Stimulated activated CD4-positive, alpha-beta T cell treated with anti-CD3 and anti-CD28 coated beads, Interleukin-2, amount 100 ng/mL, for 4 hours (primary cell): ENCODE data around the gene ZNF93.
"Not testable (repeated sequence)": the region's sequence is repeated elsewhere in the genome, so short reads cannot be mapped to it uniquely, and the experiment has no call there.

Source experiments
- DNase-seq: peaks from one replicate; pipeline ENCODE4 v3.0.0-alpha.2; 2020; ENCODE audit warnings: low read depth

The ZNF93 gene

DNA sequence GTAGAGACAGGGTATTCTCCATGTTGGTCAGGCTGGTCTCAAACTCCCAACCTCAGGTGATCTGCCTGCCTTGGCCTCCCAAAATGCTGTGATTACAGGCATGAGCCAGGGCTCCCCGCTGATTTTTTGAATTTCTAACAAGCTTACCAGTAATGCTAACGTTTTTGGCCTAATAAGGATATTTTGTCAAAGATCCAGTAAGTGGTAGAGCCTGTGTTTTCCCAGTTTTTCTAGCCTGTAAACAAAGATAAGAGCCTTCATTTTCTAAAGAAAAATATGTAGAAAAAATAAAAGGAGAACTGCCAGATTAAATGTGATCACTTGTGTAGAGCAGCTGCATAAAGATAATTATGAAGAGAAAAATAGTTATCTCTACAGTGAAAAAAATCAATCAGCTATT, 37.7 kb downstream of the ZNF93 start:
- no peak for DNase-seq

DNA sequence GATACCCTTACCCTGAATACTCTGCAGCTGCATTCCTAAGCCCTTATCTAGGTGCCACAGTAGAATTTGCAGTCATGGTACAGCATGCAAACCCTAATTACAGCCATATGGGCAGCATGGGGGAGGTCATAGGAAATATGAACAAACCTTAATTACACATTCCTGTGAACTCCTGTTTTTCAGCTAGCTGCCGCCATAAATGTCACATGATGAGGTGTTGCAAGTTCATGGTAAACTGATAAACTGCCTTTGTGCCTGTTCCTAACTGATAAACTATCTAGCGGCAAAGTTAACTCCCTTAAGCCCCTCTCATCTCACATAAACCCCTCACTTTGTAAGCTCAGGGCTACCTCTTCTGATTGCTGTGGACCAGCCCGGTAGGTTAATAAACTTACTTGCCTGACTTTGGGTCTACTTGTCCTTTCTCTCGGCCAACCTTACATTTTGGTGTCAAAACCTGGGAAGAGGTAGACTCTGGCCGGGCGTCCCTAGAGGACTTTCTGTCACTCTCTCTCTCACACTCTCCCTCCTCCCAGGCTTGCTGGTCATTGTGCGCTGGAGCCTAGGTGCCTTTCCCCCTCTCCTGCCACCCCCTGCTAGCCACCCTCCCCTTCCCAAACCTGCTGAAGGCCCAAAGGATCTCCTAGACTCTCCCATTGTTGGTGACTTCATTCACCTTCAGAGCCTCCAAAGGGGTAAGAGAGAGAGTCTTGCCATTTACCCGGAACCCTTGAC, 43.3 kb downstream of the ZNF93 start:
- no peak for DNase-seq

DNA sequence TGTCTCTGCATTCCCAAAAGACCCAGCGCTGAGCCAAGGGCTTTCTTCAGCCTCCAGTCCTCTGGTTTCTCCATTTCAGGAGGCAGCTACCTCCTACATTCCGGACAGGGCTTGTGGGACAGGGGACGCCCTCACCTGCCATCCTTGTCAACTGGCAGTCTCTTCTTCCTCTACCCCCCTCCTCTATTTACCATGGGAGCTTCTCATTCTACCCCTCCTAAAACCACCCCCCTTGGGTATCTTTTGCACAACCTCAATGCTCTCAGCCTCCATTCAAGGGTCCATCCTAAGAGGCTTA, 43.8 kb downstream of the ZNF93 start:
- no peak for DNase-seq

DNA sequence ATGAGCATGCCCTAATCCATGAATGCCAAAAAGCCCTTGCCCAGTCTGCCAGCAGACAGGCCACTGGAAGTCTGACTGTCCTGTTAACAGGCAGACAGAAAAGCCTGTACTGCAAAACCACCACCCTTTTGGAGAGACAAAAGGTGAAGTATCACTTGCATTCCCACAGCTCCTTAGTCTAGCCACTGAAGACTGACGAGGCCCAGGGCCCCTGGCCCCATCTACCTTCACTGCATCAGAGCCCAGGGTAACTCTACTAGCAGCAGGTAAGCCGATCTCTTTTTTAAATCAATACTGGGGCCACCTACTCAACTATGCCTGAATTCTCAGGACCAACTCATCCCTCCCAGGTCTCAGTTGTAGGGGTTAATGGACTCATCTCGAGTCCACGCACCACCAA, 45.5 kb downstream of the ZNF93 start:
- no peak for DNase-seq

DNA sequence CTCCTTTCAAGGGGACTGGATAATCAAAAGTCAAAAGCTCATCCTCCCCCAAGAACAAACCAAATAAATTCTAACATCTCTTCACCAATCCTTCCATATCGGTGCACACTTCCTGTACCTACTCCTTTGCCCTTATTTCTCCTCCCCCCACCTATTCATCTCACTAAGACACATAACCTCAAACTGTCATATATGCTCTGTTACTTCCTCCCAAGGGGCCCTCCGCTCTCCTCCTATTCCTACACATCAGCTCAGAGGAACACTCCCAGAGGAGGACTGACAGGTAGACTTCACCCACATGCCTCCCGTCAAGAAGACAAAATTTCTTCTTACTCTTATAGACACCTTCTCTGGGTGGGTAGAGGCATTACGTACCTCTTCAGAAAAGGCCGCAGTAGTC, 48.1 kb downstream of the ZNF93 start:
- DNase-seq, result no peak

DNA sequence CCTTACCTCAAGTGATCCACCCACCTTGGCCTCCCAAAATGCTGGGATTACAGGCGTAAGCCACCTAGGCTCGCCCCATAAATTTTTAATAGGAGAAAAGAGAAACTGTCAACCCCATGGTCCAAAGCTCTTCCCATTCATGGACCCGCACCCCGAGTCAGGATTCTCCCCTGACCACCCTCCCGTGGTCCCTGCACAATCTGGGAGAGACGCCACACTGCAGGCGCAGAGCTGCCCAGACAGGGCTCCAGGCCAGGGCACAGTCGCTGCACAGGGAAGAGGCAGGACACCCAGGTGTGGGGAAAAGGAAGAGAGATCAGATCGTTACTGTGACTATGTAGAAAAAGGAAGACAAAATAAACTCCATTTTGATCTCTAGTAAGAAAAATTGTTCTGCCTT, 54.5 kb downstream of the ZNF93 start:
- DNase-seq, result no peak

DNA sequence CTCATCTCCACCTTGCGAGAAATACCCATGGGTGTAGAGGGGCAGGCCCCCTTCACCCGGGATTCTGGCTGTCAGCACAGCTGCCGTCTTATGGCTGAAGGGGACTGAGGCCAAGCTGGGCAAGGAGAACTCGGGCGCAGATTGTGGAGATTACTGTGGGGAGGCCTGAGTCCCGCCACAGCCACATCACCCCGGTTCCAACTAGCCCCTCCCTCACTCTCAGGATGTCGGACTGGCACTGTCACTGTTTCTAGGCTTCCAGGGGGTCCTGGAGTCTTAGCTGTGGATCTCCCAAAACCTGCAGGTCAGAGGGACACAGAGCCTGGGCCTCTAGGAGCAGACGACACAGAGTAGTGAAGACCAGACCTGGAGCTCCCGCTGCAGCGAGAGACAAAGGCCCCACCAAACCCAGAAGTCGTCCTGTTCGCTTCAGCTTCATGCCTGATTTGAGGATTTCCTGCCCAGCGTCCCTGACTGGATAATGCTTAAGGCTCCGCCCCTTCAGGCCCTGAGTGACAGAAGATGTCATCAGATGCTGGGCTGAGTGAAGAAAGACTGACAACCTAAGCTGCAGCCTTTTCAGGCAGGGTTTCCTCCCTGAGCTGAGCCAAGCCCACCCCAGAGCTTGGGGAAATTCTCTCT, 55.8 kb downstream of the ZNF93 start:
- no peak for DNase-seq

DNA sequence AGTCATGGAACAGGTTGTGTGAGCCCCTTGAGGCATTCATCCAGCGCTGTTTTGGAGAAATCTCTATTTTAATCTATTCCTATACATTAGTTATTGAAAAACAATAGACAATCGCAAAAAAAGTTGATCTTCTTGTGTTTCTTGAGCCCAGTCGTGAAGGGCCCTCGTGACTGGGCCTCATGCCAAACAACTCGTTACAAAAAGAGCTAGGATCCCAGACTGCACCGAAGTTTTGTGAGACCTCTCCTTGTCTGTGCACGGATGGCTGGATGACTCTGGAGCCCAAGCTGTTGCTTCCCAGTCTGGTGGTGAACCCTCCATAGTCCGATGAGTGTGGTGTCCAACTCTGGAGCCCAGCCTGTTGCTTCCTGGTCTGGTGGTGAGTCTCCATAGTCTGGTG, 57.0 kb downstream of the ZNF93 start:
- not testable (repeated sequence) for DNase-seq

DNA sequence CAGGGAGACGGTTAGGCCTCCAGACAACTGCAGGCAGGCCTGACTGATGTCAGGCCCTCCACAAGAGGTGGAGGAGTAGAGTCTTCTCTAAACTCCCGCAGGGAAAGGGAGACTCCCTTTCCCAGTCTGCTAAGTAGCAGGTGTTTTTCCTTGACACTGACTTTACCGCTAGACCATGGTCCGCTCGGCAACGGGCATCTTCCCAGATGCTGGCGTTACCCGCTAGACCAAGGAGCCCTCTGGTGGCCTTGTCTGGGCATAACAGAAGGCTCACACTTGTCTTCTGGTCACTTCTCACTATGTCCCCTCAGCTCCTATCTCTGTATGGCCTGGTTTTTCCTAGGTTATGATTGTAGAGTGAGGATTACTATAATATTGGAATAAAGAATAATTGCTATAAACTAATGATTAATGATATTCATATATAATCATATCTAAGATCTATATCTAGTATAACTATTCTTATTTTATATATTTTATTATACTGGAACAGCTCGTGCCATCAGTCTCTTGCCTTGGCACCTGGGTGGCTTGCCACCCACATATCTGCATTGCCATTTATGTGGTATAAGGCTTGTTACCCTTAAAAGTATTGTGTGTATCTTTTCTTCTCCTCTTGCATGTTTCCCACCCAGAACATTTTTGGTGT, 58.5 kb downstream of the ZNF93 start:
- peak; percentile 37 for DNase-seq

DNA sequence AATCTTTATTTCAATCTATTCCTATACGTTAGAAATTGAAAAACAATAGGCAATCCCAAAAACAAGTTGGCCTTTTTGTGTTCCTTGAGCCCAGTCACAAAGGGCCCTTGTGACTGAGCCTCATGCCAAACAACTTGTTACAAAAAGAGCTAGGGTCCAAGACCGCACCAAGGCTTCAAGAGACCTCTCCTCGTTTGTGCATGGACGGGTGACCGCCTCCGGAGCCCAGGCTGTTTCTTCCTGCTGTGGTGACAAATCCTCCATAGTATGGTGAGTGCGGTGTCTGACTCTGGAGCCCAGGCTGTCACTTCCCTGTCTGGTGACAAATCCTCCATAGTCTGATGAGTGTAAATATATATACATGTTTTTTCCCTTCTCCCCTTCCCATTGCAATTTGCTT, 63.7 kb downstream of the ZNF93 start:
- no peak for DNase-seq

DNA sequence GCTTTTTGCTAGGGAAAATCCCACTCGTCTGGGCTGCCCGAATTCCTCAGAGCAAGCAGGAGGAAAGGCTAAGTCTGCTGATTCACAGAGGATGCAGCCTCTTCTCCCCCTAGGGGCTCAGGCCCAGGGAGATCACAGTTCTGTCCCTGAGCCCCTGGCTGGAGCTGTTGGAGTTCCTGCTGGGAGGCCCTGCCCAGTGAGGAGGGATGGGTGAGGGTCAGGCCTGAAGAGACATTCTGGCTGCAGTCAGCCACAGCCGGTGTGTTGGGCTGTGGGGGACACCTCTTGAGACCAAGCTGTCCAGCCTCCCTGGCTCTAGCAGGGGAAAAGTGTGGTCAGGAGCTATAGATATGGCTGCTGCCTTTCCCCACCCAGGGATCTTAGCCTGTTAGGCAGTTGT, 65.4 kb downstream of the ZNF93 start:
- not testable (repeated sequence) for DNase-seq

DNA sequence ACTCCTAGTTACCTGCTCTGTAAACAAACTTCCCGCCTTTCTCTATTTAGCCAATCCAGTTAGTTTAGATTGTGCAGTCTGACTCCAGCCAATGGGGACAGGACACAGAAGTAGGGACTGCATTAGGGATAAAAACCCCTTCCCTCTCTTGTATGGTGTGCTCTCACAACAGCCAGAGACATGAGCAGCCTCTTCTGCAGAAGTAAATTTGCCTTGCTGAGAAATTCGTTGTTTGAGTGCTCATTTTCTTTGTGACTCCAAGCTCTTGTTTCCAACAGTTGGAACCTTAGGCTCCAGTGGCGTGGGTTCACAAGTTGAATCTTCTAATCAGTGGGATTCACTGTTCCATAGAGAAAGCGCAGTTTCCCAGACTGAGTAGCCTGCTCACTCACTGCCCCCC, 66.1 kb downstream of the ZNF93 start:
- DNase-seq, result no peak
